Uterus (tissue), 2 donors: ENCODE measurements around the gene TMEM201.

Experiments
- POLR2A ChIP-seq, 2 donors: fragments of 450-650 bp; IDR thresholded peaks; one replicate each; pipeline ENCODE4 v1.6.1; 2016; ENCODE audit warnings: antibody characterized with exemption in 2 of 2, mild to moderate bottlenecking in 1 of 2, moderate library complexity in 1 of 2
- TF ChIP-seq, protein P1 (sequence below), 4 experiments: fragments of 200-600 bp in 2 of 4; fragments of 450-650 bp in 2 of 4; sonication (generic) in 2 of 4; IDR thresholded peaks; one replicate each; pipeline ENCODE4 v1.5.1; 2016 to 2019; ENCODE audit warnings: antibody characterized with exemption in 4 of 4, mild to moderate bottlenecking in 2 of 4, moderate library complexity in 1 of 4

DNA sequence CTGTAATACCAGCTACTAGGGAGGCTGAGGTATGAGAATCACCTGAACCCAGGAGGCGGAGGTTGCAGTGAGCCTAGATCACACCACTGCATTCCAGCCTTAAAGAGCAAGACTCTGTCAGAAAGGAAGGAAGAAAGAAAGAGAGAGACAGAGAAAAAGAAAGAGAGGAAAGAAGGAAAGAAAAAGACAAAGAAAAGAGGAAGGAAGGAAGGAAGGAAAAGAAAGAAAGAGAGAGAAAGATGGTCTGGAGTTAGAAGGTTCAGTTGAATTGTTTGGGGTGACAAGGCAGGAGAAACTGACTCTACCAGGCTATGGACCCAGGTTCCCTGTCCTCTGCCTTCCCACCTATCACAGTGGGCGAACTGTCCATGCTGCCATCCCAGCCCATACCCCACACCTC is 35.4 kb downstream of the TMEM201 start:
- no peak for TF ChIP-seq POLR2A (IDR thresholded peaks at IDR 0.05)
- TF ChIP-seq, protein P1, sequence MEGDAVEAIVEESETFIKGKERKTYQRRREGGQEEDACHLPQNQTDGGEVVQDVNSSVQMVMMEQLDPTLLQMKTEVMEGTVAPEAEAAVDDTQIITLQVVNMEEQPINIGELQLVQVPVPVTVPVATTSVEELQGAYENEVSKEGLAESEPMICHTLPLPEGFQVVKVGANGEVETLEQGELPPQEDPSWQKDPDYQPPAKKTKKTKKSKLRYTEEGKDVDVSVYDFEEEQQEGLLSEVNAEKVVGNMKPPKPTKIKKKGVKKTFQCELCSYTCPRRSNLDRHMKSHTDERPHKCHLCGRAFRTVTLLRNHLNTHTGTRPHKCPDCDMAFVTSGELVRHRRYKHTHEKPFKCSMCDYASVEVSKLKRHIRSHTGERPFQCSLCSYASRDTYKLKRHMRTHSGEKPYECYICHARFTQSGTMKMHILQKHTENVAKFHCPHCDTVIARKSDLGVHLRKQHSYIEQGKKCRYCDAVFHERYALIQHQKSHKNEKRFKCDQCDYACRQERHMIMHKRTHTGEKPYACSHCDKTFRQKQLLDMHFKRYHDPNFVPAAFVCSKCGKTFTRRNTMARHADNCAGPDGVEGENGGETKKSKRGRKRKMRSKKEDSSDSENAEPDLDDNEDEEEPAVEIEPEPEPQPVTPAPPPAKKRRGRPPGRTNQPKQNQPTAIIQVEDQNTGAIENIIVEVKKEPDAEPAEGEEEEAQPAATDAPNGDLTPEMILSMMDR (IDR thresholded peaks at IDR 0.05) = no peak
